ENCODE measurements around the gene AGL. TPM values are rescaled to one million over a fixed set of nuclear protein-coding genes. Genes with fewer than 3 reads are reported as not detected.

The AGL gene
- total and polyA plus RNA-seq, 2 of the 8 experiments (the other 6 are each of a cell fraction or from before 2014, with no cell fraction given), result 2.7 to 19.2 TPM

DNA sequence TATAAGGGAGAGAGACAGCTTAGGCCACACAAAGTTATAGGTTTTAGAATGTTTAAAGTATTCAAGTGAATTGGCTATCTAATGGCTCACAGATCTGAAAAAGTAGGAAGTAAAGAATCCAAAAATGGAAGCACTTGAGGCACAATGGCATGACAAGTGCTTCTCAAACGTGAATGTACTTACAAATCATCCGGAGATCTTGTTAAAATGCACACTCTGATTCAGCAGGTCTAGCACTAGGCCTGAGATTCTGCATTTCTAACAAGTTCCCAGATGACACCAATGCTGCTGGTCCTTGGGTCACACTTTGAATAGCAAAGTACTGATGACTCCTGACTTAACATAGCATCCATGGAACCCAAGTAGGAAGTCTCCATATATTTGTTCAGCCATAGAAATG lies 20.9 kb upstream of the AGL start:
- 76% methylated on average over 2 of the region's 2 CpGs; no CpG with 5 or more reads in 1 of the 2 experiments for WGBS, 2 experiments (ENCODE audit: extremely low coverage in 1 of 2, insufficient coverage in 1 of 2, insufficient read length in 1 of 2, insufficient replicate concordance in 2 of 2, low coverage in 1 of 2, low lambda C conversion rate in 2 of 2, missing lambda C conversion rate in 1 of 2)
- TF ChIP-seq EP300 (IDR thresholded peaks at IDR 0.05; ENCODE audit: borderline replicate concordance in 1 of 2, low read depth in 2 of 2, low read length in 2 of 2) (no peak), TAF7 (optimal IDR thresholded peaks at IDR 0.05; ENCODE audit: borderline replicate concordance, low read depth, low read length) (no peak), BRCA1 (IDR thresholded peaks at IDR 0.05; ENCODE audit: low read depth, low read length) (no peak), KDM1A (IDR thresholded peaks at IDR 0.05; ENCODE audit: borderline replicate concordance, low read length) (no peak), RAD21 (IDR thresholded peaks at IDR 0.05 in 1 of 2, conservative IDR thresholded peaks at IDR 0.05 in 1 of 2; ENCODE audit: low read depth in 2 of 2, low read length in 2 of 2) (no peak), KDM5A (IDR thresholded peaks at IDR 0.05; ENCODE audit: low read length) (no peak)
- TF ChIP-seq, protein P1, sequence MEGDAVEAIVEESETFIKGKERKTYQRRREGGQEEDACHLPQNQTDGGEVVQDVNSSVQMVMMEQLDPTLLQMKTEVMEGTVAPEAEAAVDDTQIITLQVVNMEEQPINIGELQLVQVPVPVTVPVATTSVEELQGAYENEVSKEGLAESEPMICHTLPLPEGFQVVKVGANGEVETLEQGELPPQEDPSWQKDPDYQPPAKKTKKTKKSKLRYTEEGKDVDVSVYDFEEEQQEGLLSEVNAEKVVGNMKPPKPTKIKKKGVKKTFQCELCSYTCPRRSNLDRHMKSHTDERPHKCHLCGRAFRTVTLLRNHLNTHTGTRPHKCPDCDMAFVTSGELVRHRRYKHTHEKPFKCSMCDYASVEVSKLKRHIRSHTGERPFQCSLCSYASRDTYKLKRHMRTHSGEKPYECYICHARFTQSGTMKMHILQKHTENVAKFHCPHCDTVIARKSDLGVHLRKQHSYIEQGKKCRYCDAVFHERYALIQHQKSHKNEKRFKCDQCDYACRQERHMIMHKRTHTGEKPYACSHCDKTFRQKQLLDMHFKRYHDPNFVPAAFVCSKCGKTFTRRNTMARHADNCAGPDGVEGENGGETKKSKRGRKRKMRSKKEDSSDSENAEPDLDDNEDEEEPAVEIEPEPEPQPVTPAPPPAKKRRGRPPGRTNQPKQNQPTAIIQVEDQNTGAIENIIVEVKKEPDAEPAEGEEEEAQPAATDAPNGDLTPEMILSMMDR (IDR thresholded peaks at IDR 0.05; ENCODE audit: control extremely low read depth in 1 of 3, insufficient read depth in 1 of 3, low read depth in 1 of 3, low read length in 3 of 3), result no peak
- TF ChIP-seq, protein P2, sequence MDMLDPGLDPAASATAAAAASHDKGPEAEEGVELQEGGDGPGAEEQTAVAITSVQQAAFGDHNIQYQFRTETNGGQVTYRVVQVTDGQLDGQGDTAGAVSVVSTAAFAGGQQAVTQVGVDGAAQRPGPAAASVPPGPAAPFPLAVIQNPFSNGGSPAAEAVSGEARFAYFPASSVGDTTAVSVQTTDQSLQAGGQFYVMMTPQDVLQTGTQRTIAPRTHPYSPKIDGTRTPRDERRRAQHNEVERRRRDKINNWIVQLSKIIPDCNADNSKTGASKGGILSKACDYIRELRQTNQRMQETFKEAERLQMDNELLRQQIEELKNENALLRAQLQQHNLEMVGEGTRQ (IDR thresholded peaks at IDR 0.05; ENCODE audit: low read length), result no peak
- TF ChIP-seq, protein P3, sequence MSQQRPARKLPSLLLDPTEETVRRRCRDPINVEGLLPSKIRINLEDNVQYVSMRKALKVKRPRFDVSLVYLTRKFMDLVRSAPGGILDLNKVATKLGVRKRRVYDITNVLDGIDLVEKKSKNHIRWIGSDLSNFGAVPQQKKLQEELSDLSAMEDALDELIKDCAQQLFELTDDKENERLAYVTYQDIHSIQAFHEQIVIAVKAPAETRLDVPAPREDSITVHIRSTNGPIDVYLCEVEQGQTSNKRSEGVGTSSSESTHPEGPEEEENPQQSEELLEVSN (IDR thresholded peaks at IDR 0.05), result no peak

More for the DNA sequence above, 20.9 kb upstream of the AGL start:
- Histone ChIP-seq H3K36me3 (ENCODE audit: control insufficient read depth in 2 of 4, insufficient read depth in 4 of 4, low read length in 3 of 4) (no peaks in the 10 kb centered on the region), H4K20me1 (replicated peaks in 1 of 2; ENCODE audit: control insufficient read depth in 1 of 2, insufficient read depth in 2 of 2, low read length in 2 of 2) (no peaks in the 10 kb centered on the region), H2BK15ac (ENCODE audit: low read length) (no peak overlapping the region), H2BK5ac (ENCODE audit: low read depth, low read length) (no peak overlapping the region), H2BK12ac (ENCODE audit: low read depth, low read length) (no peak overlapping the region), H3K23me2 (ENCODE audit: low read depth, low read length) (no peaks in the 10 kb centered on the region), H3K18ac (ENCODE audit: extremely low read depth, low read length) (no peak overlapping the region), H3K23ac (ENCODE audit: insufficient read length) (no peak overlapping the region), H3K4ac (replicated peaks; ENCODE audit: insufficient read length, low read depth, low read length) (no peak overlapping the region), H4K5ac (ENCODE audit: insufficient read length, low read depth, low read length) (no peak overlapping the region), H3K79me2 (ENCODE audit: control insufficient read depth in 1 of 2, insufficient read depth in 2 of 2, low read length in 2 of 2) (no peaks in the 10 kb centered on the region), H2BK20ac (ENCODE audit: low read length) (no peak overlapping the region), H2AK5ac (ENCODE audit: low read depth, low read length) (no peak overlapping the region), H3K9me3 (ENCODE audit: insufficient read depth in 2 of 2, low read depth in 1 of 2, low read length in 1 of 2) (peaks cover 2 to 4% of the 10 kb centered on the region in 2 experiments; a peak in 2 of 4 replicates), H3K27me3 (replicated peaks in 1 of 4; ENCODE audit: control insufficient read depth in 3 of 4, extremely low read depth in 1 of 4, insufficient read depth in 3 of 4, low read length in 3 of 4) (no peaks in the 10 kb centered on the region), H3K9ac (replicated peaks in 1 of 4; ENCODE audit: extremely low read depth in 1 of 4, low read depth in 3 of 4, low read length in 3 of 4) (no peak overlapping the region), H3K4me2 (ENCODE audit: insufficient read depth in 1 of 2, low read depth in 2 of 2, low read length in 2 of 2) (no peak overlapping the region), H3K14ac (ENCODE audit: insufficient read length) (no peak overlapping the region), H4K91ac (replicated peaks; ENCODE audit: insufficient read length, low read length) (no peak overlapping the region), H4K8ac (ENCODE audit: extremely low read depth, insufficient read depth, low read length) (no peak overlapping the region), H3K4me1 (replicated peaks in 1 of 4; ENCODE audit: control insufficient read depth in 3 of 4, insufficient read depth in 4 of 4, low read length in 3 of 4) (no peaks in the 10 kb centered on the region), H2AFZ (ENCODE audit: low read length) (no peak overlapping the region), H3K4me3 (ENCODE audit: extremely low read depth in 1 of 4, insufficient read depth in 2 of 4, low read depth in 3 of 4, low read length in 4 of 4) (no peak overlapping the region), H3K27ac (ENCODE audit: low read depth, low read length) (no peak overlapping the region), H2BK120ac (replicated peaks; ENCODE audit: low read depth, low read length) (no peak overlapping the region), H3K56ac (replicated peaks; ENCODE audit: insufficient read length, low read depth, low read length) (no peak overlapping the region), H3K79me1 (ENCODE audit: low read depth, low read length) (no peaks in the 10 kb centered on the region)
- FAIRE-seq (no peak), DNase-seq (ENCODE audit: low read depth in 1 of 2, low spot score in 2 of 2) (no peak)
- ChIA-PET CTCF (ENCODE audit: partially characterized antibody) (interaction anchor here (2.0 kb wide), 1 partner anchor 15 kb away, joined by 5 read pairs; no protein-coding TSS in a partner anchor), POLR2A (ENCODE audit: partially characterized antibody) (no interaction called here)
